ENCODE measurements around the gene TBR1. TPM values are rescaled to one million over a fixed set of nuclear protein-coding genes. Genes with fewer than 3 reads are reported as not detected.

TBR1 gene
- total and polyA plus RNA-seq, 3 experiments from 2014 or later = not detected

DNA sequence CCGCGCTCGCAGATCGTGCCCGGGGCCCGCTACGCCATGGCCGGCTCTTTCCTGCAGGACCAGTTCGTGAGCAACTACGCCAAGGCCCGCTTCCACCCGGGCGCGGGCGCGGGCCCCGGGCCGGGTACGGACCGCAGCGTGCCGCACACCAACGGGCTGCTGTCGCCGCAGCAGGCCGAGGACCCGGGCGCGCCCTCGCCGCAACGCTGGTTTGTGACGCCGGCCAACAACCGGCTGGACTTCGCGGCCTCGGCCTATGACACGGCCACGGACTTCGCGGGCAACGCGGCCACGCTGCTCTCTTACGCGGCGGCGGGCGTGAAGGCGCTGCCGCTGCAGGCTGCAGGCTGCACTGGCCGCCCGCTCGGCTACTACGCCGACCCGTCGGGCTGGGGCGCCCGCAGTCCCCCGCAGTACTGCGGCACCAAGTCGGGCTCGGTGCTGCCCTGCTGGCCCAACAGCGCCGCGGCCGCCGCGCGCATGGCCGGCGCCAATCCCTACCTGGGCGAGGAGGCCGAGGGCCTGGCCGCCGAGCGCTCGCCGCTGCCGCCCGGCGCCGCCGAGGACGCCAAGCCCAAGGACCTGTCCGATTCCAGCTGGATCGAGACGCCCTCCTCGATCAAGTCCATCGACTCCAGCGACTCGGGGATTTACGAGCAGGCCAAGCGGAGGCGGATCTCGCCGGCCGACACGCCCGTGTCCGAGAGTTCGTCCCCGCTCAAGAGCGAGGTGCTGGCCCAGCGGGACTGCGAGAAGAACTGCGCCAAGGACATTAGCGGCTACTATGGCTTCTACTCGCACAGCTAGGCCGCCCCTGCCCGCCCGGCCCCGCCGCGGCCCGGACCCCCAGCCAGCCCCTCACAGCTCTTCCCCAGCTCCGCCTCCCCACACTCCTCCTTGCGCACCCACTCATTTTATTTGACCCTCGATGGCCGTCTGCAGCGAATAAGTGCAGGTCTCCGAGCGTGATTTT, 7.6 kb downstream of the TBR1 start:
- peaks cover 4 to 15% (median 12%) of the 10 kb centered on the region in 5 donors for H3K9me3 Mint-ChIP-seq
- DNase-seq = peak in 1 of 5 donors; percentile 44

GRCh38 chr2:161424394-161424769, 8.3 kb downstream of the TBR1 start:
- peak overlapping the region; percentile 4 for H3K4me3 ChIP-seq (ENCODE audit: low read length)
- DNase-seq = no peak
- peaks cover 24 to 42% (median 31%) of the 10 kb centered on the region in 3 donors for H3K4me1 Mint-ChIP-seq
- H3K27me3 ChIP-seq (ENCODE audit: insufficient read depth, low read length, poor library complexity, severe bottlenecking) = peaks cover 72% of the 10 kb centered on the region
- peak overlapping the region; percentile 6 to 89 (median 74) for H3K4me3 Mint-ChIP-seq
- H3K9me3 ChIP-seq (ENCODE audit: low read length) = no peaks in the 10 kb centered on the region
- peaks cover 9% of the 10 kb centered on the region for H3K4me1 ChIP-seq (ENCODE audit: insufficient read depth, low read length)
- H3K9me3 Mint-ChIP-seq = peaks cover 4 to 15% (median 12%) of the 10 kb centered on the region in 5 donors
- H3K27ac ChIP-seq (ENCODE audit: low read depth, low read length) = no peak overlapping the region
- ChIA-PET CTCF (interaction anchor here (1.8 kb wide), 1 partner anchor 10 kb away, joined by 5 read pairs; no protein-coding TSS in a partner anchor), POLR2A (no interaction called here)
- H3K36me3 Mint-ChIP-seq = no peaks in the 10 kb centered on the region
- H3K27me3 Mint-ChIP-seq = peaks cover 77 to 90% of the 10 kb centered on the region in 2 donors
- H3K36me3 ChIP-seq (ENCODE audit: insufficient read depth, low read length) = no peaks in the 10 kb centered on the region
- H3K27ac Mint-ChIP-seq = peak overlapping the region in 2 of 8 donors; percentile 11 to 20

More for the DNA sequence above, 7.6 kb downstream of the TBR1 start:
- H3K4me1 Mint-ChIP-seq = peaks cover 30 to 49% (median 37%) of the 10 kb centered on the region in 3 donors
- H3K36me3 Mint-ChIP-seq = no peaks in the 10 kb centered on the region
- peak overlapping the region; percentile 6 to 89 (median 74) for H3K4me3 Mint-ChIP-seq
- ChIA-PET POLR2A (no interaction called here), CTCF (interaction anchor here (1.8 kb wide), 1 partner anchor 9 kb away, joined by 5 read pairs; no protein-coding TSS in a partner anchor)
- Histone ChIP-seq H3K27me3 (ENCODE audit: insufficient read depth, low read length, poor library complexity, severe bottlenecking) (peaks cover 79% of the 10 kb centered on the region), H3K36me3 (ENCODE audit: insufficient read depth, low read length) (no peaks in the 10 kb centered on the region), H3K4me3 (ENCODE audit: low read length) (peak overlapping the region; percentile 4), H3K9me3 (ENCODE audit: low read length) (no peaks in the 10 kb centered on the region), H3K27ac (ENCODE audit: low read depth, low read length) (no peak overlapping the region), H3K4me1 (ENCODE audit: insufficient read depth, low read length) (peaks cover 9% of the 10 kb centered on the region)
- peak overlapping the region in 1 of 8 donors; percentile 20 for H3K27ac Mint-ChIP-seq
- H3K27me3 Mint-ChIP-seq = peaks cover 76 to 90% of the 10 kb centered on the region in 2 donors

DNA sequence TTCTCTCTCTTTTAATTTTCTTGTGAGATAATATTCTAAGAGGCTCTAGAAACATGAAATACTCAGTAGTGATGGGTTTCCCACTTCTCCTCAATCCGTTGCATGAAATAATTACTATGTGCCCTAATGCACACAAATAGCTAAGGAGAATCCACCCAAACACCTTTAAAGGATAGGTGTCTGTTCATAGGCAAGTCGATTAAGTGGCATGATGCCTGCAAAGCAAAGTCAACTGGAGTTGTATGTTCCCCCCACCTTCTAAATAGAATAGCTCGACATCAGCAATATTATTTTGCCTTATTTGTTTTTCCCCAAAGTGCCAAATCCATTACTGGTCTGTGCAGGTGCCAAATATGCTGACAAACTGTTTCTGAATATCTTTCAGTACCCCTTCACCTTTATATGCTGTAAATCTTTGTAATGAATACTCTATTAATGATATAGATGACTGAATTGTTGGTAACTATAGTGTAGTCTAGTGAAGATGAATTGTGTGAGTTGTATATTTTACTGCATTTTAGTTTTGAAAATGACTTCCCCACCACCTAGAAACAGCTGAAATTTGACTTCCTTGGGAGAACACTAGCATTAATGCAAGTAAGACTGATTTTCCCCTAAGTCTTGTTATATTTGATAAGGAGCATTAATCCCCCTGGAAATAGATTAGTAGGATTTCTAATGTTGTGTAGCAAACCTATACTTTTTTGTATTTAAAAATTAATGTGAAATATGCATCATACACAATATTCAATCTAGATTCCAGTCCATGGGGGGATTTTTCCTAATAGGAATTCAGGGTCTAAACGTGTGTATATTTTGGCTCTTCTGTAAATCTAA, 9.0 kb downstream of the TBR1 start:
- H3K36me3 ChIP-seq (ENCODE audit: insufficient read depth, low read length) = no peaks in the 10 kb centered on the region
- H3K27ac ChIP-seq (ENCODE audit: low read depth, low read length) = no peak overlapping the region
- Mint-ChIP-seq H3K9me3 (peaks cover 4 to 15% (median 12%) of the 10 kb centered on the region in 5 donors), H3K27ac (peak overlapping the region in 2 of 8 donors; percentile 11 to 20), H3K27me3 (peaks cover 76 to 89% of the 10 kb centered on the region in 2 donors), H3K36me3 (no peaks in the 10 kb centered on the region), H3K4me3 (peak overlapping the region in 6 of 7 donors; percentile 6 to 89 (median 75)), H3K4me1 (peaks cover 24 to 41% (median 30%) of the 10 kb centered on the region in 3 donors)
- H3K4me1 ChIP-seq (ENCODE audit: insufficient read depth, low read length) = peaks cover 9% of the 10 kb centered on the region
- ChIA-PET POLR2A (no interaction called here), CTCF (interaction anchor here (1.8 kb wide), 1 partner anchor 10 kb away, joined by 5 read pairs; no protein-coding TSS in a partner anchor)
- H3K9me3 ChIP-seq (ENCODE audit: low read length) = no peaks in the 10 kb centered on the region
- H3K4me3 ChIP-seq (ENCODE audit: low read length) = no peak overlapping the region
- no peak for DNase-seq
- peaks cover 69% of the 10 kb centered on the region for H3K27me3 ChIP-seq (ENCODE audit: insufficient read depth, low read length, poor library complexity, severe bottlenecking)

- CTCF ChIA-PET = no interaction called here
- H3K27me3 ChIP-seq (ENCODE audit: insufficient read depth, low read length, poor library complexity, severe bottlenecking) = peaks cover 61% of the 10 kb centered on the region
- POLR2A ChIA-PET = no interaction called here
- H3K36me3 ChIP-seq (ENCODE audit: insufficient read depth, low read length) = no peaks in the 10 kb centered on the region
- H3K4me1 Mint-ChIP-seq = peaks cover 24 to 41% (median 30%) of the 10 kb centered on the region in 3 donors
- no peak overlapping the region for H3K27ac ChIP-seq (ENCODE audit: low read depth, low read length)
- no peak overlapping the region for H3K27ac Mint-ChIP-seq
- peak overlapping the region in 1 of 7 donors; percentile 42 for H3K4me3 Mint-ChIP-seq
- no peaks in the 10 kb centered on the region for H3K36me3 Mint-ChIP-seq
- H3K9me3 ChIP-seq (ENCODE audit: low read length) = no peaks in the 10 kb centered on the region
- no peak overlapping the region for H3K4me3 ChIP-seq (ENCODE audit: low read length)
- H3K27me3 Mint-ChIP-seq = peaks cover 71 to 89% of the 10 kb centered on the region in 2 donors
- peaks cover 4 to 14% (median 12%) of the 10 kb centered on the region in 5 donors for H3K9me3 Mint-ChIP-seq
- peaks cover 9% of the 10 kb centered on the region for H3K4me1 ChIP-seq (ENCODE audit: insufficient read depth, low read length)
- DNase-seq = no peak
Observed at GRCh38 chr2:161425728-161426454, 9.8 kb downstream of the TBR1 start.

- Mint-ChIP-seq H3K27me3 (peaks cover 70 to 89% of the 10 kb centered on the region in 2 donors), H3K4me3 (peak overlapping the region in 5 of 7 donors; percentile 2 to 46 (median 44)), H3K4me1 (peaks cover 24 to 41% (median 30%) of the 10 kb centered on the region in 3 donors), H3K36me3 (no peaks in the 10 kb centered on the region), H3K9me3 (peaks cover 4 to 14% (median 12%) of the 10 kb centered on the region in 5 donors), H3K27ac (peak overlapping the region in 1 of 8 donors; percentile 25)
- Histone ChIP-seq H3K27me3 (ENCODE audit: insufficient read depth, low read length, poor library complexity, severe bottlenecking) (peaks cover 55% of the 10 kb centered on the region), H3K4me1 (ENCODE audit: insufficient read depth, low read length) (peaks cover 9% of the 10 kb centered on the region), H3K36me3 (ENCODE audit: insufficient read depth, low read length) (no peaks in the 10 kb centered on the region), H3K9me3 (ENCODE audit: low read length) (no peaks in the 10 kb centered on the region), H3K4me3 (ENCODE audit: low read length) (no peak overlapping the region), H3K27ac (ENCODE audit: low read depth, low read length) (no peak overlapping the region)
- no peak for DNase-seq
- CTCF ChIA-PET = no interaction called here
- POLR2A ChIA-PET = no interaction called here
Observed at GRCh38 chr2:161426455-161426921, 10.4 kb downstream of the TBR1 start.

DNA sequence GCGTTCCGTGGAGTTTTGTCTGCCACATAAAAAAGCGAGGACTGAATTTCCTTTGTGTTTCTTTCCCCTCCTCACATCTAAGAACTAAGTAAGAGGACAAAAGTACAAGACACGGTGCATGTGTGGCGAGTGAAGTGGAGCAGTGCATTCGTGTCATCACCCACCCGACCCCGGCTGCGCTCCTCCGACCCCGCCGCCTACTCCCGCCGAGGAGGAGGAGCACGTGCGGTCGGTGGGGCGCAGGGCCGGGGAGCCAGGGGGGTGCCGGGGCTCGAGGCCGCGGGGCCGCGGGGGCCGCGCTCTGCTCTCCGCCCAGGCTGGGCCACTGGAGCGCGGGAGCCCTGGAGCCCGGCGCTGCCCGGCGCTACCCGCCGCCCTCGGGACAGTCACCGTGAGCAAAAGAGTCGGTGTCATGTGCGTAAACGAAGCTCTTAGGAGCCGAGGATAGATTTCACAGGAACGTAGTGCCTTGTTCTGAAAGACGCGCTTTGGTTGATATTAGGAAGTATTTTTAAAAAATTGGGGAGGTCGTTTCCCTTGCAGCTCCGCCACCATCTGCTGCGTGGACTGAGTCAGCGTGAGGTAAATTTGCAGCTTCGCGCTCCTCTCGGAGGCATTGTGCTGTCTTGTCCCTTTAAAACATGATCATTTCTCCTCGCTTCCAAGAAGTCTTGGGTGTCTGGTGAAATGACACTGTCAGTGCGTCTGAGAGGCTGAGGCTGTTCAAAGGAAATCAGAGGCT, 11.0 kb downstream of the TBR1 start:
- peak overlapping the region in 1 of 8 donors; percentile 25 for H3K27ac Mint-ChIP-seq
- Histone ChIP-seq H3K27me3 (ENCODE audit: insufficient read depth, low read length, poor library complexity, severe bottlenecking) (peaks cover 50% of the 10 kb centered on the region), H3K4me1 (ENCODE audit: insufficient read depth, low read length) (peaks cover 9% of the 10 kb centered on the region), H3K27ac (ENCODE audit: low read depth, low read length) (no peak overlapping the region), H3K9me3 (ENCODE audit: low read length) (no peaks in the 10 kb centered on the region), H3K36me3 (ENCODE audit: insufficient read depth, low read length) (no peaks in the 10 kb centered on the region), H3K4me3 (ENCODE audit: low read length) (no peak overlapping the region)
- no peaks in the 10 kb centered on the region for H3K36me3 Mint-ChIP-seq
- CTCF ChIA-PET = no interaction called here
- peak overlapping the region; percentile 14 to 77 (median 64) for H3K4me3 Mint-ChIP-seq
- DNase-seq = no peak
- H3K4me1 Mint-ChIP-seq = peaks cover 24 to 41% (median 30%) of the 10 kb centered on the region in 3 donors
- POLR2A ChIA-PET = no interaction called here
- H3K9me3 Mint-ChIP-seq = peaks cover 4 to 14% (median 12%) of the 10 kb centered on the region in 5 donors
- peaks cover 70 to 89% of the 10 kb centered on the region in 2 donors for H3K27me3 Mint-ChIP-seq

All from CD8-positive, alpha-beta memory T cell (primary cell).